GM21390 (cell line): ENCODE results near the gene NTRK3.

Experiments used
- ATAC-seq: cut with Tn5 transposase; IDR thresholded peaks from one replicate; pipeline ENCODE4 v1.9.1; 2021; ENCODE audit not compliant: unreplicated experiment

Gene NTRK3

GRCh38 chr15:88012233-88012632 lies 244.3 kb downstream of the NTRK3 start:
- no peak for ATAC-seq

GRCh38 chr15:88011533-88011932 lies 245.0 kb downstream of the NTRK3 start:
- no peak for ATAC-seq

GRCh38 chr15:88006146-88006545 lies 250.4 kb downstream of the NTRK3 start:
- no peak for ATAC-seq

GRCh38 chr15:88004399-88004798 lies 252.1 kb downstream of the NTRK3 start:
- no peak for ATAC-seq

- ATAC-seq = no peak
These were observed 252.8 kb downstream of the NTRK3 start for GRCh38 chr15:88003541-88004327.

- ATAC-seq = no peak
These were observed 253.8 kb downstream of the NTRK3 start for GRCh38 chr15:88002706-88003105.

GRCh38 chr15:87998630-87999029 lies 257.9 kb downstream of the NTRK3 start:
- ATAC-seq = no peak

- ATAC-seq = no peak
These were observed 269.8 kb downstream of the NTRK3 start for GRCh38 chr15:87986776-87987175.

GRCh38 chr15:87985451-87985850 lies 271.1 kb downstream of the NTRK3 start:
- no peak for ATAC-seq

GRCh38 chr15:87981969-87982368 lies 274.6 kb downstream of the NTRK3 start:
- ATAC-seq = no peak

- ATAC-seq = no peak
These were observed 278.6 kb downstream of the NTRK3 start for GRCh38 chr15:87977907-87978306.

GRCh38 chr15:87976552-87976951 lies 280.0 kb downstream of the NTRK3 start:
- no peak for ATAC-seq

- ATAC-seq = no peak
These were observed 282.9 kb downstream of the NTRK3 start for GRCh38 chr15:87973501-87974215.

- ATAC-seq = no peak
These were observed 285.5 kb downstream of the NTRK3 start for GRCh38 chr15:87971076-87971475.

GRCh38 chr15:87967951-87968350 lies 288.6 kb downstream of the NTRK3 start:
- ATAC-seq = no peak

- no peak for ATAC-seq
These were observed 291.2 kb downstream of the NTRK3 start for GRCh38 chr15:87965304-87965703.

- no peak for ATAC-seq
These were observed 294.1 kb downstream of the NTRK3 start for GRCh38 chr15:87962428-87962827.

- ATAC-seq = no peak
These were observed 294.6 kb downstream of the NTRK3 start for GRCh38 chr15:87961851-87962420.

- no peak for ATAC-seq
These were observed 296.9 kb downstream of the NTRK3 start for GRCh38 chr15:87959662-87960061.

GRCh38 chr15:87959080-87959479 lies 297.5 kb downstream of the NTRK3 start:
- no peak for ATAC-seq

GRCh38 chr15:87955284-87955909 lies 301.1 kb downstream of the NTRK3 start:
- no peak for ATAC-seq

- no peak for ATAC-seq
These were observed 301.7 kb downstream of the NTRK3 start for GRCh38 chr15:87954793-87955192.
